ENCODE measurements around the gene TMEM140. TPM values are rescaled to one million over a fixed set of nuclear protein-coding genes. Genes with fewer than 3 reads are reported as not detected.

TMEM140 gene
- total RNA-seq, 4 donors from 2014 or later = 12.8 to 33.1 (median 14.3) TPM

DNA sequence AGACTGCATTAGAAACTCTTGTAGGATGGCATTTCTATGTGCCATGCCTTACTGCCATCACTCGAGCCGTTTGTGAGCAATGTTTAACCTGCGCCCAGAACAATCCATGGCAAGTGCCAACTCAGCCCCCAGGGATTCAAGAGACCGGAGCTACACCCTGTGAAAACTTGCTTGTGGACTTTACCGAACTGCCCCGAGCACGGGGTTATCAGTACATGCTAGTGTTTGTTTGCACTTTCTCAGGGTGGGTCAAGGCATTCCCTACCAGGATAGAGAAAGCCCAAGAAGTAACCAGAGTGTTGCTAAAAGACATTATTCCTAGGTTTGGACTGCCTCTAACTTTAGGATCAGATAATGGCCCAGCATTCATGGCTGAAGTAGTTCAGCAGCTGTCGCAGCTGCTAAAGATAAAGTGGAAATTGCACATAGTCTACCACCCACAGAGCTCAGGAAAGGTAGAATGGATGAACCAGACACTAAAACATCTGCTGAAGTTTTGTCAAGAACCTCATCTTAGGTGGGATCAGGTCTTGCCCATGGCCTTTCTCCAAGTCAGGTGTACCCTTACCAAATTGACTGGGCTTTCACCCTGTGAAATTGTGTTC lies 31.6 kb downstream of the TMEM140 start:
- Histone ChIP-seq H3K36me3 (peaks cover 1 to 5% of the 10 kb centered on the region in 2 donors), H3K27ac (no peak overlapping the region), H3K4me1 (no peaks in the 10 kb centered on the region), H3K9me3 (no peaks in the 10 kb centered on the region), H3K27me3 (no peaks in the 10 kb centered on the region), H3K4me3 (replicated peaks in 1 of 3) (no peak overlapping the region)
- TF ChIP-seq, protein P1, sequence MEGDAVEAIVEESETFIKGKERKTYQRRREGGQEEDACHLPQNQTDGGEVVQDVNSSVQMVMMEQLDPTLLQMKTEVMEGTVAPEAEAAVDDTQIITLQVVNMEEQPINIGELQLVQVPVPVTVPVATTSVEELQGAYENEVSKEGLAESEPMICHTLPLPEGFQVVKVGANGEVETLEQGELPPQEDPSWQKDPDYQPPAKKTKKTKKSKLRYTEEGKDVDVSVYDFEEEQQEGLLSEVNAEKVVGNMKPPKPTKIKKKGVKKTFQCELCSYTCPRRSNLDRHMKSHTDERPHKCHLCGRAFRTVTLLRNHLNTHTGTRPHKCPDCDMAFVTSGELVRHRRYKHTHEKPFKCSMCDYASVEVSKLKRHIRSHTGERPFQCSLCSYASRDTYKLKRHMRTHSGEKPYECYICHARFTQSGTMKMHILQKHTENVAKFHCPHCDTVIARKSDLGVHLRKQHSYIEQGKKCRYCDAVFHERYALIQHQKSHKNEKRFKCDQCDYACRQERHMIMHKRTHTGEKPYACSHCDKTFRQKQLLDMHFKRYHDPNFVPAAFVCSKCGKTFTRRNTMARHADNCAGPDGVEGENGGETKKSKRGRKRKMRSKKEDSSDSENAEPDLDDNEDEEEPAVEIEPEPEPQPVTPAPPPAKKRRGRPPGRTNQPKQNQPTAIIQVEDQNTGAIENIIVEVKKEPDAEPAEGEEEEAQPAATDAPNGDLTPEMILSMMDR (IDR thresholded peaks at IDR 0.05) = no peak
- TF ChIP-seq POLR2A (IDR thresholded peaks at IDR 0.05) = no peak
- intact Hi-C loops (cut with DNase I) = no loop called here
- no peak for DNase-seq
- WGBS, 2 donors = 94 to 98% methylated on average over 8 of the region's 8 CpGs

DNA sequence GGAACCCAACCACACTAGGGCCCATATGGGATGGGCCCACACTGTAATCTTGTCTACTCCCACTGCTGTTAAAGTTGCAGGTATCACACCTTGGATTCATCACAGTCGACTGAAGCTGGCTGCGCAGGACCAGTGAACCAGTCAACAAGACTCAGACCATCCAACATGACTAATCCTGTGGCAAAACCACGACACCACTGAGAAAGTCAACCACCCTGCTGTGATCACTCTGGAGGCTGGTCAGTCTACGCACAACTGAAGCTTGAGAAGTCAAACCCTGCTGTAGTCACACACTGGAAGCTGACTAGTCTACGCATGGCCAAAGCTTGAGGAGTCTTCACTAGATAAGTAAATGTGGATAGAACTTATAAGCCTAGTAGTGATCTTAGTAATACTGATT lies 32.2 kb downstream of the TMEM140 start:
- 94 to 100% methylated on average over 3 to 5 of the region's 5 CpGs for WGBS, 2 donors
- Histone ChIP-seq H3K27ac (no peak overlapping the region), H3K36me3 (peaks cover 6 to 8% of the 10 kb centered on the region in 2 donors), H3K9me3 (no peaks in the 10 kb centered on the region), H3K4me3 (replicated peaks in 1 of 3) (no peak overlapping the region), H3K4me1 (no peaks in the 10 kb centered on the region), H3K27me3 (no peaks in the 10 kb centered on the region)
- no peak for TF ChIP-seq POLR2A (IDR thresholded peaks at IDR 0.05)
- TF ChIP-seq, protein P1 (IDR thresholded peaks at IDR 0.05) = no peak
- DNase-seq = no peak
- intact Hi-C loops (cut with DNase I) = no loop called here

DNA sequence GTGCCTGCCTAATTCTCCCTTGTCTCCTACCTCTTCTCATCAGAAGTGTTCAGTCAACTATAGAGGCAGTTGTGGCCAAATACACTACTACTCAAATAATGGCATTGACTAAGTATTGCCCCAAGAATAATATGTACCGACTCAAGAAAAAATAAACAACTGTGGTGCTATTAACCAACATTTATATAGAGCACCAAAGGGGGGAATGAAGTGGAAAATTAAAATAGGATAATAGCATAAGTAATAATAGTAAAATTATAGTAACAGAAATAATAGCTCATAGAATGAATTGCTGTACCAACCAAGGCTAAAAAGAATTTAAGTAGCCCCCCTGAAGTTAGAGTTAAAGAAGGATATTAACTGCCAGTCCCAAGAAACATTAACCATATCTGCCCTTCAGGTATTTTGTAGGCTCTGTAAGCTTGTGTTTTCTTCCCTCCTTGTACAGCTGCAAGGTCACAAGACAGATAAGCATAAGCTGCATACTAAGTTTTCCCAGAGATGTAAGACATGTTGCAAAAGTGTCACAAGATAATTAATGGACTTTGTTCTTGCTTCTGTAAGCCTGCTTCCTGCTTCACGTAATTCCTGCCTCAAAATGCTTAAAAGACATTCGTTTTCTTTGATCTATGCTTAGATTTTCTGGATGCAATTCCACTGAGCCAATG lies 33.5 kb downstream of the TMEM140 start:
- Histone ChIP-seq H3K27me3 (no peaks in the 10 kb centered on the region), H3K4me1 (no peaks in the 10 kb centered on the region), H3K9me3 (no peaks in the 10 kb centered on the region), H3K4me3 (replicated peaks in 1 of 3) (no peak overlapping the region), H3K27ac (no peak overlapping the region), H3K36me3 (peaks cover 19 to 20% of the 10 kb centered on the region in 2 donors)
- WGBS, 2 donors = 90 to 92% methylated on average over 3 of the region's 3 CpGs
- intact Hi-C loops (cut with DNase I) = no loop called here
- no peak for DNase-seq
- TF ChIP-seq, protein P1 (IDR thresholded peaks at IDR 0.05) = no peak
- TF ChIP-seq POLR2A (IDR thresholded peaks at IDR 0.05) = no peak

DNA sequence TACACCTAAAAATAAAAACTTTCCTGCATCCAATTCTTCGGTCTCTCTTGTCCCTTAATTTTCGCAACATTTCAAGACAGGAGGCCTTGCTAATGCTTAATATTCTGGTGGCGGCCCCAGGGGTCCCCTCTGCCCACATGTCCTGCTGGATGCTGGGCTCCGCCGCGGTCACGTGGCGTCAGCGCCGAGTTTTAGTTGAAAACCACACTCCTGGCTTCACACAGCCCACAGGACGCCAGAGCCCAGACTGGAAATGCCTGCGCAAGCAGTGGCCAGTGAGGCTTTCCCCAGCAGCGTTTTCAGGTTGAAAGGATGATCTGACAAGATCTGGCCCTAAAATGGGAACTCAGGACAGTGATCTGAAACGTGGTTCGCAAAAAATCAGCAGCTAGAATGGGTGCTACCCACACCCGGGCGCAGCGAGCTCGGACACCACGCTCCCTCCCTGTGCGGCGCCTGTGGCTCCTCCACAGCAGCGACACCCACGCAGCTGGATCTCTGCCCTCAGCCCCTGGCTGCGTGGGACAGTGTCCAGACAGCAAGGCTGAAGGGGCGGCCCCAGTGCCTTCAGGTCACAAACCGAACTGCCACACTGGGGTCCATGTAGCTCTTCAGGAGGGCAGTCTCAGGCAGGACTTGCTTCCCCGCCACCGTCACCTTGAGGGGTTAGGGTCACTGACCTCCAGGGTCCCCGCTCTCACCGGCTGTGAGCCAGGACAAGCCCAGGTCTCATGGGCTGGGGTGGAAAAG lies 34.2 kb downstream of the TMEM140 start:
- TF ChIP-seq, protein P1 (IDR thresholded peaks at IDR 0.05) = no peak
- no peak for TF ChIP-seq POLR2A (IDR thresholded peaks at IDR 0.05)
- WGBS, 2 donors = 96 to 98% methylated on average over 26 to 28 of the region's 31 CpGs
- H3K36me3 ChIP-seq = peaks cover 20 to 26% of the 10 kb centered on the region in 2 donors

DNA sequence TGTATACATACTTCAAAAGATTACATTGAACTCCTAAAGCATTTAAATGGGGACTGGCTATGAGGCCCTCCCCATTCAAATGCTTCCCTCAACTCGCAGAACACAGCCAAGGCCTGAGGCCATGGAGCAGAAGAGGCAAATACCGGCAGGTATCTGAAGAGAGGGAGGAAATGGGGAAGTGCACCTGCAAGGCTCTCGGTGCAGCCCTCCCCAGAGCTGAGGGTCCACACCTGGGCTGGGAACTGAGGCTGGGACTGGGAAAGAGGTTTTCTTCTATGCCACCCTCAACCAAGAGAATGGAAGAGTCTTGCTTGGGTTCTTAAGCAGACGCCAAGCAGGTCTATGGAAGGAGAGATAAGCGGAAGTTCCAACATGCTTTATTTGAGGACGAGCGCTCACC lies 35.6 kb downstream of the TMEM140 start:
- DNase-seq = no peak
- 97% methylated on average over 7 of the region's 7 CpGs for WGBS, 2 donors
- Histone ChIP-seq H3K27me3 (no peaks in the 10 kb centered on the region), H3K9me3 (no peaks in the 10 kb centered on the region), H3K4me1 (no peaks in the 10 kb centered on the region), H3K36me3 (peaks cover 27 to 34% of the 10 kb centered on the region in 2 donors), H3K4me3 (replicated peaks in 1 of 3) (no peak overlapping the region), H3K27ac (no peak overlapping the region)
- no peak for TF ChIP-seq POLR2A (IDR thresholded peaks at IDR 0.05)
- TF ChIP-seq, protein P1 (IDR thresholded peaks at IDR 0.05) = no peak
- intact Hi-C loops (cut with DNase I) = no loop called here

More for the DNA sequence above, 34.2 kb downstream of the TMEM140 start:
- no peak for DNase-seq
- Histone ChIP-seq H3K4me3 (replicated peaks in 1 of 3) (no peak overlapping the region), H3K27ac (no peak overlapping the region), H3K27me3 (no peaks in the 10 kb centered on the region), H3K4me1 (no peaks in the 10 kb centered on the region), H3K9me3 (no peaks in the 10 kb centered on the region)
- intact Hi-C loops (cut with DNase I) = no loop called here
